ENCODE measurements around the gene FAF2. TPM values are rescaled to one million over a fixed set of nuclear protein-coding genes. Genes with fewer than 3 reads are reported as not detected.

The FAF2 gene
- total RNA-seq, 1 donor from 2014 or later, result 43.9 TPM

GRCh38 chr5:176413709-176414191, 34.4 kb upstream of the FAF2 start:
- intact Hi-C loops (cut with micrococcal nuclease), result no loop called here
- no peak overlapping the region for H3K27ac Mint-ChIP-seq

GRCh38 chr5:176414704-176415103, 33.5 kb upstream of the FAF2 start:
- H3K27ac Mint-ChIP-seq, result peak overlapping the region; percentile 28
- peaks cover 32% of the 10 kb centered on the region for H3K4me1 Mint-ChIP-seq
- no peaks in the 10 kb centered on the region for H3K27me3 Mint-ChIP-seq
- intact Hi-C loops (cut with micrococcal nuclease), result loop anchor here (5.0 kb wide), 1 partner anchor 203 kb away; no protein-coding TSS in a partner anchor
- H3K4me3 Mint-ChIP-seq, result peak overlapping the region; percentile 86
- DNase-seq, result no peak
- H3K36me3 Mint-ChIP-seq (ENCODE audit: low read depth), result peaks cover 8% of the 10 kb centered on the region
- no peaks in the 10 kb centered on the region for H3K9me3 Mint-ChIP-seq

More at GRCh38 chr5:176413709-176414191, 34.4 kb upstream of the FAF2 start:
- no peak for DNase-seq
- no peak overlapping the region for H3K4me3 Mint-ChIP-seq
- peaks cover 9% of the 10 kb centered on the region for H3K36me3 Mint-ChIP-seq (ENCODE audit: low read depth)
- no peaks in the 10 kb centered on the region for H3K9me3 Mint-ChIP-seq
- H3K27me3 Mint-ChIP-seq, result no peaks in the 10 kb centered on the region
- peaks cover 32% of the 10 kb centered on the region for H3K4me1 Mint-ChIP-seq

DNA sequence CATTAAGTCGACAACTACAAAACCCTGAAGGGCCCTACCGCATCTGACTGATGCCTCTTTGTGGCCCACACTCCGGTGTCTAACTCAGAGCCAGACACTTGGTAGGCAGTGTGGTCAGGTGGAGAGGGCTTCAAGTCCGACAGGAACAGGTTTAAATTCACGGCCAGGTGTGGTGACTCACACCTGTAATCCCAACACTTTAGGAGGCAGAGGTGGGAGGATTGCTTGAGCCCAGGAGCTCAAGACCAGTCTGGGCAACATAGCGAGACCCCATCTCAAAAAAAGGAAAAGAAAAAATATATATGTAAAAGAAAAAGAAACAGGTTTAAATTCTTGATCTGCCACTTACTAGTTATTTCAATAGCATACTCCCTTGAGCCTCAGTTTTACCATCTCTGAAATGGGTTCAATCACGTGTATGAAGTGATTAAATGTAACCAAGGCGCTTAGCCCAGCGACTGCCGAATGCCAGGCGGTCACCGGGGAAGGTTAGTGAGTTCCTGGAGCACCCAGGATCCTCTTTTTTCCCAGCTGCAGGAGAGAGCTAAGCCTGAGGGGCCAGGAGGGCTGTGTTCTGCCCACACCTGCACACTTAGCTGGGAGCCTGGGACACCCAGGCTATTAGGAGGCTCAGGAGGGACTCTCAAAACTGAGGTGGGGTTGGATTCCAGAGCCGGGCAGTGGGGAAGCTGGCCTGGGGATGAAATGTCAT, 32.8 kb upstream of the FAF2 start:
- H3K4me3 Mint-ChIP-seq, result peak overlapping the region; percentile 86
- no peak for DNase-seq
- peaks cover 3% of the 10 kb centered on the region for H3K36me3 Mint-ChIP-seq (ENCODE audit: low read depth)
- peak overlapping the region; percentile 78 for H3K27ac Mint-ChIP-seq
- H3K27me3 Mint-ChIP-seq, result peaks cover 3% of the 10 kb centered on the region
- H3K4me1 Mint-ChIP-seq, result peaks cover 32% of the 10 kb centered on the region
- H3K9me3 Mint-ChIP-seq, result no peaks in the 10 kb centered on the region
- intact Hi-C loops (cut with micrococcal nuclease), result loop anchor here (5.0 kb wide), 1 partner anchor 202 kb away; no protein-coding TSS in a partner anchor

DNA sequence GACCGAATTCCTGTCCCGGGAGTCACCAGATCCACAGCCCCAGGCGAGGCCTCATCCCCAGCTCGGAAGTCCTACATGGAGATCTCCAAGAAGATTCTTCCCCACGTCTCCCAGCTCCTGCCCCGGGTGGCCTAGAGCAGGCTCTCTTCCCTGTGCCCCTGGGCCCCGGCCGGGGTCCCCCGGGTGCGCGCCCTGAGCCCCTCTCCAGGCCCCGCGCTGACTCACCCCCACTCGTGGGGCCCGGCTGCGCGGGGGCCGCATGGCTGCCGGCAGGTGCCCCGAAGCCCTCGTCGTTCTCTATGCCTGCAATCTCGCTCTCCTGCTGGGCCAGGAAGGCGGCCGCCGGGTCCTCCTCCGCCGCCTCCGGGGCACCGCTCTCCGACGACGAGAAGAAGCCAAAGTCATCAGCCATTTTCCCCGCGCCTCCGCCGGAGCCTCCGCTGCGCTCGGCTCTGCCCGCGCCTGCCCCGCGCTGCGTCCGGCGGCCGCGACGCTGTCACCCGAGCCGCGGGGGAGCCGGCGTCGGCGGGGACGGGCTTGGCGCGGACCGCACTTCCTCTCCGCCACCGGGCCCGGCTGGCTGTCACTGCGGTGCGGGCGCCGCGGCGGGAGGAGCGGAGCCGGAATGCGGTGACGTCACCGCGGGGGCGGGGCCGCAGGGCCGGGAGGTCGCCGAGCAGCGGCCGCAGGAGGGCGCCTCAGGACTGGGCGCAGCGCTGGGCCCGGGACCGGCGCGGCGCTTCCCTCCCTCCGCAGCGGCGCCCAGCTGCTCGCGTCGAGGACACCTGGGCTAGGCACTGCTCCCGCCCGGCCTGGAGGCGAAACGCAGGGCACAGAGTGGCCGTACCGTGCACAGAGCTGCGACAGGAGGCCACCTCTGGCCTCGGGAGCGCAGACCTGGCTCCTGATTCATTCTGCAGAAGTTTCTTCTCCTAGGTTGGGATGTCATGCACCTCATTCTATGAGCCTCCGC, 31.9 kb upstream of the FAF2 start, which contains the start of gene CLTB:
TSS of gene CLTB (minus strand) at position 588 of the 973 bp plus-strand sequence. CDS start at position 412, 176 bp downstream.
- no peaks in the 10 kb centered on the region for H3K36me3 Mint-ChIP-seq (ENCODE audit: low read depth)
- peak; percentile 94 for DNase-seq
- peak within 1 kb of the TSS; percentile 78 for H3K27ac Mint-ChIP-seq
- intact Hi-C loops (cut with micrococcal nuclease), result loop anchor here (1.0 to 5.0 kb wide), 5 partner anchors 27 to 201 kb away; partner anchors contain the start of genes FAF2 and RNF44
- H3K4me1 Mint-ChIP-seq, result peaks cover 30% of the 10 kb centered on the region
- H3K9me3 Mint-ChIP-seq, result no peaks in the 10 kb centered on the region
- peaks cover 8% of the 10 kb centered on the region for H3K27me3 Mint-ChIP-seq
- peak within 1 kb of the TSS; percentile 86 for H3K4me3 Mint-ChIP-seq

DNA sequence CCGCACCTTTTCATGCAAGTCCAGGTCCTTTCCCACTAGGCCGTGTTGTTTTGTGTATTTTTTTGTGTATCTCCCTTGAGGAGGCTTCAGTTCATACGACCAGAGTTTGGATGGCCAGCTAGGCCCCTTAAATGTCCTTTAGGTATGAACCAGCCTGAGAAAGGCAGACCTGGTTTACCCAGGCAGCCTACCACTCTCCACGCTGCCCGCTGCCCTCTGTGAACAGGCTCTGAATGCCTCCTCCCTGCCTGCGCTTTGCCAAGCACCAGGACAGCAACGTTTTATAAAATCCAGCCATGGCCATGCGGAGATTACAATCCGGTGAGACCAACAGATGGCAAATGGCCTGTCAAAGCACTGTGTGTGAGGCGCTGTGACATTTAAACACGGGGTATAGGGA, 31.2 kb upstream of the FAF2 start:
- Mint-ChIP-seq H3K4me3 (peak overlapping the region; percentile 57), H3K4me1 (peaks cover 27% of the 10 kb centered on the region), H3K9me3 (no peaks in the 10 kb centered on the region), H3K36me3 (ENCODE audit: low read depth) (no peaks in the 10 kb centered on the region), H3K27me3 (peaks cover 12% of the 10 kb centered on the region), H3K27ac (peak overlapping the region; percentile 6)
- no peak for DNase-seq
- intact Hi-C loops (cut with micrococcal nuclease), result loop anchor here (1.0 to 5.0 kb wide), 5 partner anchors 28 to 200 kb away; partner anchors contain the start of genes FAF2 and RNF44

DNA sequence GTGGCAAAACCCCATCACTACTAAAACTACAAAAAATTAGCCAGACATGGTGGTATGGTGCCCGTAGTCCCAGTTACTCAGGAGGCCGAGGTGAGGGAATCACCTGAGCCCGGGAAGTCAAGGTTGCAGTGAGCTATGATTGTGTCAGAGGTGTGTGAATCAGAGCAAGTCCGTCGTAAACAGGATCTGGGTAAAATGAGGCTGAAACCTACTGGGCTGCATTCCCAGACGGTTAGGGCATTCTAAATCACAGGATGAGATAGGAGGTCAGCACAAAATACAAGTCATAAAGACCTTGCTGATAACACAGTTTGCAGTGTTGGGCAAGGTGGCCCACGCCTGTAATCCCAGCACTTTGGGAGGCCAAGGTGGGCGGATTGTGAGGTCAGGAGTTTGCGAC, 29.9 kb upstream of the FAF2 start:
- H3K4me3 Mint-ChIP-seq, result no peak overlapping the region
- no peak overlapping the region for H3K27ac Mint-ChIP-seq
- intact Hi-C loops (cut with micrococcal nuclease), result loop anchor here (5.0 kb wide), 1 partner anchor 199 kb away; no protein-coding TSS in a partner anchor
- peaks cover 22% of the 10 kb centered on the region for H3K4me1 Mint-ChIP-seq
- H3K27me3 Mint-ChIP-seq, result peaks cover 22% of the 10 kb centered on the region
- DNase-seq, result no peak
- H3K36me3 Mint-ChIP-seq (ENCODE audit: low read depth), result no peaks in the 10 kb centered on the region
- H3K9me3 Mint-ChIP-seq, result no peaks in the 10 kb centered on the region

DNA sequence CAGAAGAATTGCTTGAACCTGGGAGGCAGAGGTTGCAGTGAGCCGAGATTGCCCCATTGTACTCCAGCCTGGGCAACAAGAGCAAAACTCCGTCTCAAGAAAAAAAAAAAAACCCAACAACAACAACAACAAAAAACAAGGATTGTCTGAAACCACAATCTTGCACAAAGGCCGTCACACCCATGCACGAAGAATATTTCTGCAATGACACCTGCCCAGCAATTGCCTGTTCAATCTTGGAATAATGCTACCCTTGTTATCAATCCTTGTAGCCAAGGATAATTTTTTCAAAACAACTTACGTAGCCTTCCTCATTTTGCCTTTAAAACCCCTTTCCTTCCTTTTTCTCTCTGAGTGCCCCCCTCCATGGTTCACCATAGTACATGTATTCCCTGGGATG, 28.1 kb upstream of the FAF2 start:
- no peak overlapping the region for H3K27ac Mint-ChIP-seq
- no peak overlapping the region for H3K4me3 Mint-ChIP-seq
- H3K4me1 Mint-ChIP-seq, result peaks cover 9% of the 10 kb centered on the region
- H3K9me3 Mint-ChIP-seq, result no peaks in the 10 kb centered on the region
- DNase-seq, result no peak
- peaks cover 24% of the 10 kb centered on the region for H3K27me3 Mint-ChIP-seq
- intact Hi-C loops (cut with micrococcal nuclease), result no loop called here
- no peaks in the 10 kb centered on the region for H3K36me3 Mint-ChIP-seq (ENCODE audit: low read depth)

DNA sequence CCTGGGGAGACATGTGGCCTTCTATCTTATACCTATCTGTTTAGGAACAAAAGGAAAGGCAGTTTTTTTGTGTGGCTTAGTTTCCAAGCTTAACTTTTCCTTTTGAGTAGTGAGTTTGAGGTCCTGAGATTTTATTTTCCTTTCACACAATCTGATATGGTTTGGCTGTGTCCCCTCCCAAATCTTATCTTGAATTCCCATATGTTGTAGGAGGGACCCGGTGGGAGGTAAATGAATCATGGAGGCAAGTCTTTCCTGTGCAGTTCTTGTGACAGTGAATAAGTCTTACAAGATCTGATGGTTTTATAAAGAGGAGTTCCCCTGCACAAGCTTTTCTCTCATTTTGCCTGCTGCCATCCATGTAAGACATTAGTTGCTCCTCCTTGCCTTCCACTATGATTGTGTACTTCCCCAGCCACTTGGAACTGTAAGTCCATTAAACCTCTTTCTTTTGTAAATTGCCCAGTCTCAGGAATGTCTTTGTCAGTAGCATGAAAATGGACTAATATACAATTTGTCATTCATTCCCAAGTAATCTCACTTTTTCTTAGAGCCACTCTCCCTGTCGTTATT, 27.1 kb upstream of the FAF2 start:
- intact Hi-C loops (cut with micrococcal nuclease), result no loop called here
- Mint-ChIP-seq H3K27me3 (peaks cover 24% of the 10 kb centered on the region), H3K27ac (no peak overlapping the region)

GRCh38 chr5:176424181-176424580, 24.0 kb upstream of the FAF2 start:
- H3K27me3 Mint-ChIP-seq, result peaks cover 27% of the 10 kb centered on the region
- intact Hi-C loops (cut with micrococcal nuclease), result no loop called here
- no peak overlapping the region for H3K4me3 Mint-ChIP-seq
- no peak overlapping the region for H3K27ac Mint-ChIP-seq
- H3K36me3 Mint-ChIP-seq (ENCODE audit: low read depth), result no peaks in the 10 kb centered on the region
- no peaks in the 10 kb centered on the region for H3K4me1 Mint-ChIP-seq
- H3K9me3 Mint-ChIP-seq, result peaks cover 2% of the 10 kb centered on the region
- DNase-seq, result no peak

More for the DNA sequence above, 27.1 kb upstream of the FAF2 start:
- peaks cover 5% of the 10 kb centered on the region for H3K4me1 Mint-ChIP-seq
- peaks cover 2% of the 10 kb centered on the region for H3K9me3 Mint-ChIP-seq
- H3K4me3 Mint-ChIP-seq, result no peak overlapping the region
- no peaks in the 10 kb centered on the region for H3K36me3 Mint-ChIP-seq (ENCODE audit: low read depth)
- no peak for DNase-seq

DNA sequence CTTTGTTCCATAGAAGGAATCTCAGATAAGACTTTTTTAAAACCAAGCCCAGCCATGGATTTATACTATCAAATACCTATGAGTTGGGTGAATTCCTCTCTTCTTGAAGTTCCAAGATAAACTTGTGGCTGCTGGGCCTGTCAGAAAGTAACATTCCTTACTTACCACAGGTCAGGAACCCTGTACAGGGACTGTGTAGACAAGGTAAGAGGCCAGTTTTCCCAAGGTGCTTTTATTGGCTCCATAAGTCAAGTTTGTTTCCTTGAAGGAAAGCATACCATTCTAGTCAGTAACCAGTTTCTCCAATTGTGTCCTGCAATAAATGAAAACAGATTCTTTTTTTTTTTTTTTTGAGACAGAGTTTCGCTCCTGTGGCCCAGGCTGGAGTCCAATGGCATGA, 23.0 kb upstream of the FAF2 start:
- DNase-seq, result no peak
- Mint-ChIP-seq H3K27me3 (peaks cover 28% of the 10 kb centered on the region), H3K4me3 (no peak overlapping the region), H3K36me3 (ENCODE audit: low read depth) (no peaks in the 10 kb centered on the region), H3K9me3 (peaks cover 2% of the 10 kb centered on the region), H3K4me1 (peaks cover 2% of the 10 kb centered on the region), H3K27ac (no peak overlapping the region)
- intact Hi-C loops (cut with micrococcal nuclease), result no loop called here

DNA sequence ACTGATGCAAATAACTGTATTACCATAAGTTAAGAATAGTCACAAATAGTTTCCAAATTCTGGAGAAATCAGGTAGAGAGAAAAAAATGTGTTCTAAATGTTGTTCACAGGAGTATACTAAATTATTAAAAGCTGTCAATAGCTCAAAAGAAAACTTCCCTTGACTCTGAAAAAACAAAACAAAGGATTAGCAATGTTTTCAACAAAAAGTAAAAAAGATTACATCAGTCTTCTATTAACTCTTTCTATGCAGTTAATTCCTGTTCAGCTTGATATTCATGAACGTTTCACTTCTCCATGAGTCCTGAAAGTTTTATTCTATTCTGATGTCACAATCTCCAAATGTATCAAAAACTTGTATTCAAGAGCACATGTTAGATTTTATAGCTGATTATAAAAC, 22.4 kb upstream of the FAF2 start:
- no peak for DNase-seq
- H3K27ac Mint-ChIP-seq, result no peak overlapping the region
- no peaks in the 10 kb centered on the region for H3K36me3 Mint-ChIP-seq (ENCODE audit: low read depth)
- H3K4me1 Mint-ChIP-seq, result peaks cover 6% of the 10 kb centered on the region
- H3K4me3 Mint-ChIP-seq, result no peak overlapping the region
- H3K27me3 Mint-ChIP-seq, result peaks cover 27% of the 10 kb centered on the region
- intact Hi-C loops (cut with micrococcal nuclease), result no loop called here
- peaks cover 2% of the 10 kb centered on the region for H3K9me3 Mint-ChIP-seq

GRCh38 chr5:176426876-176427275, 21.3 kb upstream of the FAF2 start:
- DNase-seq, result no peak
- intact Hi-C loops (cut with micrococcal nuclease), result no loop called here
- H3K27ac Mint-ChIP-seq, result no peak overlapping the region
- peaks cover 21% of the 10 kb centered on the region for H3K27me3 Mint-ChIP-seq
- peaks cover 6% of the 10 kb centered on the region for H3K4me1 Mint-ChIP-seq
- H3K36me3 Mint-ChIP-seq (ENCODE audit: low read depth), result no peaks in the 10 kb centered on the region
- no peak overlapping the region for H3K4me3 Mint-ChIP-seq
- peaks cover 3% of the 10 kb centered on the region for H3K9me3 Mint-ChIP-seq

DNA sequence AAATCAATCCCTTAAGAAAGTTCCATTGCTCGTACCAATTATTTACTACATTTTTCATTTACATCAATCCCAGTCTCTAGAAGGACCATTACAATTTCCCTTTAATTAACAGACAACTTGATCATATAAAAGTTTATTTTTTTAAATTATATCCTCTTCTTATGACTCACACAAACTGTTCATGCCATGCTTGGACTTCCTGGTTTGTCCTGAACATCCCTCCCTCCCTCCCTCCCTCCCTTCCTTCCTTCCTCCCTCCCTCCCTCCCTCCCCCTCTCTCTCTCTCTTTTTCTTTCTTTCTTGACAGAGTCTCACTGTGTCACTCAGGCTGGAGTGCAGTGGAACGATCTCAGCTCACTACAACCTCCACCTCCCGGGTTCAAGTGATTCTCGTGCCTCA, 20.2 kb upstream of the FAF2 start:
- H3K27me3 Mint-ChIP-seq, result peaks cover 18% of the 10 kb centered on the region
- peaks cover 6% of the 10 kb centered on the region for H3K4me1 Mint-ChIP-seq
- intact Hi-C loops (cut with micrococcal nuclease), result no loop called here
- H3K36me3 Mint-ChIP-seq (ENCODE audit: low read depth), result no peaks in the 10 kb centered on the region
- no peak overlapping the region for H3K27ac Mint-ChIP-seq
- H3K9me3 Mint-ChIP-seq, result peaks cover 7% of the 10 kb centered on the region
- no peak overlapping the region for H3K4me3 Mint-ChIP-seq
- DNase-seq, result no peak
